GM12892 (cell line): ENCODE data around the gene TXNDC2.

Experiments
- POLR2AphosphoS5 ChIP-seq: IDR thresholded peaks from 2 replicates; pipeline ENCODE4 v1.6.1; 2011; ENCODE audit warnings: low read depth, low read length, control low read depth
- TAF1 ChIP-seq: IDR thresholded peaks from 2 replicates; pipeline ENCODE4 v1.6.1; 2011; ENCODE audit warnings: low read depth, mild to moderate bottlenecking, control low read depth, low read length, borderline replicate concordance

DNA sequence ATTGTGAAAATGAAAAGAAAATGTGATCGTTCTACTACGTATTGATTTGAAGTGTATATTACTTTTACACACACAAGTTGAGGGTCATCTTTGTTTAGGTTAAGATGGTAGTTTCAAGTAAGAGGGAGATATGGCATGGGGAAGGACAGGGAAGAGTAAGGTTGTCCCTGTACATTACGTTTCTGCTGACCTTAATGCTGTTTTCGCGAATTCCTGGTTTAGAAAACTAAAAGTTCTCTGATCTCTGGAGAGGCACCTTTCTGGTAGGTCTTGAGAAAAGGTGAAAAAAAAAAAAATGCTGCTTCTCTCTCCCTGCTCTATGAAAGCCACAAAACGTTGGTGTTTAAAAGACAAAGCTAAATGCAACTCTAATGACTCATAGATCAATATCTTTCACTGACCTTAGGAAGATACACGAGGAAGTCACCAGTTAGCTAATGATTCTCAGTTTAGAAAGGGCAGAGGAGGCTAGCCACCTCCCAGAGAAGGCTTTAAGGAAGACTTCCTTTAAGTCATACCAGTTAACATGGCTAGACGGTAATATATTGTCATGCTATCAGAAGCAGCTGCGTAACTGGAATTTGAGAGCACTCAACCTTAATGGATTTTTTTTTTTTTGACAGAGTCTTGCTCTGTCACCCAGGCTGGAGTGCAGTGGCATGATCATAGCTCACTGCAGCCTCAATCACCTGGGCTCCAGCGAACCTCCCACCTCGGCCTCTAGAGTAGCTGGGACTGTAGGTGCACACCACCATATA, 13.2 kb downstream of the TXNDC2 start:
- TF ChIP-seq POLR2AphosphoS5 (no peak), TAF1 (no peak)
